Measurements from ENCODE around the gene OR10A4.
"Not testable (repeated sequence)": the region's sequence is repeated elsewhere in the genome, so short reads cannot be mapped to it uniquely, and the experiment has no call there.

GRCh38 chr11:6854801-6855200 lies 21.6 kb upstream of the OR10A4 start:
- not testable (repeated sequence) for TF ChIP-seq CTCF, POLR2A (IDR thresholded peaks at IDR 0.05)

Measured in vagina (tissue), 2 donors.